CD4-positive, alpha-beta T cell treated with Interleukin-4 for 4 hours (primary cell): Measurements from ENCODE around the gene CLMP.

Experiments
- DNase-seq: peaks from one replicate; pipeline ENCODE4 v3.0.0-alpha.2; 2020

The CLMP gene

DNA sequence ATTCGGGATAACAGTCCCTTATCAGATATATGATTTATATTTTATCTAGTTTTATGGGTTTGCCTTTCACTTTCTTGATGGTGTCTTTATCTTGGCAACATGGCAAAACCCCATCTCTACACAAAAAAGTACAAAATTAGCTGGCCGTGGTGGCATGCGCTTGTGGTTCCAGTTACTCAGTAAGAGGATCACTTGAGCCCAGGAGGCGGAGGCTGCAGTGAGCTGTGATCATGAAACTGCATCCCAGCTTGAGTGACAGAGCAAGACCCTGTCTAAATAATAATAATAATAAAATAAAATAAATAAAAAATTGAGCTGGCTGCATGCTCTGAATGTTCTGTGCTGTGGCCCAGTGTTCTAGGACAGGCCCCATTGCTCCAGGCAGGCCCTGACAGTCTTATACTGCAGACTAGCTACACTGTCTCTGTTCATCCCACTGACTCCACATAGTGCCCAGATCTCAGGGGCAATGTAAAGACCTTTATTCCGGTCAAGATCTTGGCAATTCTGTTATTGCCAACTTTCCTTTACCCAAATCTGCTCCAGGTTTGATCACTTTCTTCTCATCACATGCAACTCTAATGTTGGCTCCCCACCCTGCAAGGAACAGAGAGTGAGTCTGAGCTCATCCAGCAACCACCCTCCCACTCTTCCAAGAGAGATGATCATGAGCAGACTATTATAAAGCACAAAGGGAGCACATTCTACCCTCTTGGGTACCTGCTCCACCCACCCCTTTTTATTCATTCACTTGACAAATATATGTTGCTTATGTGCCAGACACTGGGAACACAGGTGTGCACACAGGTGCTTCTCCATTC, 141.9 kb downstream of the CLMP start:
- DNase-seq: no peak

DNA sequence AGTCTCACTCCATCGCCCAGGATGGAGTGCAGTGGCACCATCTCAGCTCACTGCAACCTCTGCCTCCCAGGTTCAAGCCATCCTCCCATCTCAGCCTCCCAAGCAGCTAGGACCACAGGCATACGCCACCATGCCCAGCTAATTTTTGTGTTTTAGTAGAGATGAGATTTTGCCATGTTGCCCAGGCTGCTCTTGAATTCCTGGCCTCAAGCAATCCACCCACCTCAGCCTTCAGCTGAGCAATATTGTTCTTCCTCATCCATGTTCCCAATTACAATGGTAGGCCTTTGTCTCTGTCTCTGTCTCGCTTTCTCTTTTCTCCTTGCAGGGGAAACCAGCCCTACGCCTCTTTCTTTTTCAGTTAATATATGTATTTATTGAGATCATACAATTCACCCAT, 143.4 kb downstream of the CLMP start:
- DNase-seq: no peak

DNA sequence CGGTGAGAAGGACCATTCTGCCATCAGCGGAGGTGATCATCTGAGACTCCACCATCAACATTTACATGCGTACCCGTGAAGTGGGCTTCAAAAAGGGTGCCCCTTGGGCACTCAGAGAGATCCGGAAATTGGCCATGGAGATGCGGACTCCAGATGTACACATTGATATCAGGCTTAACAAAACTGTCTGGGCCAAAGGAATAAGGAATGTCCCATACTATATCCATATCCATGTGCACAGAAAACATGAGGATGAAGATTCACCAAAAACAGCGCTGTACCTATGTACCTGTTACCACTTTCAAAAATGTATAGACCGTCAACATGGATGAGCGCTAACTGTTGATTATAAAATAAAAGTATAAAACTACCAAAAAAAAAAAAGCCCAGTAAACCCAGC, 143.9 kb downstream of the CLMP start:
- DNase-seq: no peak

DNA sequence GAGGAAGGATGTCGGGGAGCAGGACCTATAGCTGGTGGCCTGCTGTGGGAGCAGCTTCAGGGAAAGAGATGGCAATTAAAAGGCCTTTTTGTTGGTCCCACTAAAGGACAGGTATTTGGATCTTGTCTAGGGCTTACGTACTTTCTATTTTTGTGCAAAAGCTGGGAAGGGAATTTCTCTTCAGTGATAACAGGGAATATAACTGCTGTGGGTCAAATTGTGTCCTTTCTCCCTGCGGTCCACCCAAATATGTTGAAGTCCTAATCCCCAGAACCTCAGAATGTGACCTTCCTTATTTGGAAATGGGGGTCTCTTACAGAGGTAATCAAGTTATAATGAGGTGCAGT, 147.1 kb downstream of the CLMP start:
- DNase-seq: no peak

DNA sequence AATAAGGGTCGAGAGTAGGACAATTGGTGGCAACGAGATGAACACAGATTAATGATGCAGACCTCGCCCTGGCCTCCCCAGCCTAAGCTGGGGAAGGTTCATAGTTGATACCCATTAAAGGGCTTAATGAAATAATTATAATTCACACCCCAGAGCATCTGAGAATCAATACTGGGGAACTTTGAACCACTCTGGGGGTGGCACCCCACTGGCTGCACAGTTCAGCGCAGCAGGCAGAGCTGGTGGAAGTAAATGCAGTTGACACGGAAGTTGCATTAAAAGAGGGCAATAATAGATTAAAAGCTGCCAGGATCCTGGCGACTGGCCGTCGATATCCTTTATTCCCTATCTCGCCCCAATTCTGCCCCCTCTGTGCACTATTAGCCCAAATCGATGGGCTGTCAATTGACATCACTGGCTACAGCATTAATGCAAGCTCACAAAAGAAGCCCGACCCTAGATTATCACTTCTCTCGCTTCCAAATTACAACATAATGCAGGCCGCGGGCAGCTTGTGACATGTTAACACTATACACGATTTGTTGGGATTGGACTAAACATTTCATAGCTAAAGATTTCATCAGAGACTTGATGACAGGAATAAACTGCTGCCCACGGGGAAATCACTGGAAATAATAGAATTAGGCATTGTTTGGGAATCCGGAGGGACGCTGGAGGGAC, 147.6 kb downstream of the CLMP start:
- no peak for DNase-seq

DNA sequence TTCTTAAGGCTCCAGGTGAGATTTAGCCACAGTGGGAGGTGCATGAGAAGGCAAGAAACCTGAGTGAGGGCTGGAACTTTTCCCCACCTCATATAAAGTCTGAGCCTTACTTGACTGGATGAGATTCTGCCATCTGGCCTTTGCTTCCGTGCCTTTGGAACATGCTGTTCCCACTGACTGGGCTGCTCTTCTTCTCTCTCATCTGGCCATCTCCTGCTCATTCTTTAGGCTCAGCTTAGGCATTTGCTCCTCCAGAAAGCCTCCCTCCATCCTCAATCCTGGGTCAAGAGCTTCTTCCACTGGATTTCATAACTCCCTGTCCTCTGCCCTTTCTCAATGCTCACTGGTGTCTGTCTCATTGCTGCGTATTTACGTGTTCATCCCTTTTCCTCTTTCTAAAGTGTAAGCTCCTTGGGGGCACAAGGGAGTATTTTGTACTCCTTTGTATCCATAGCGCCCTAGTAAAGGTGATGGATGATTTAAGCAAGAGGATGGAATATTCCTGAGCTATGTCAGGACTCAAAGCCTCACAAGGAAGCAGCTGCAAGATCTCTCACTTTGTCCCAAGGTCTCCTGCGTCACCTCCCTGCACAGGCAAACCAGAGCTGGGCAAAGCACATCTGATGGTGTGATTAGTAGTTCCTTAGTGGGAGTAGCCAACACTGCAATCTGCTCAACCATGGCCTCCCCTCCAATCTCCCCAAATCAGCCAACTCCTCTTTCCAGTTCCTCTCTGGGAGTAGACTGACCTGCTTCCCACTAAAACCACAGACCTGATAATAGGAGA, 148.4 kb downstream of the CLMP start:
- DNase-seq: no peak

DNA sequence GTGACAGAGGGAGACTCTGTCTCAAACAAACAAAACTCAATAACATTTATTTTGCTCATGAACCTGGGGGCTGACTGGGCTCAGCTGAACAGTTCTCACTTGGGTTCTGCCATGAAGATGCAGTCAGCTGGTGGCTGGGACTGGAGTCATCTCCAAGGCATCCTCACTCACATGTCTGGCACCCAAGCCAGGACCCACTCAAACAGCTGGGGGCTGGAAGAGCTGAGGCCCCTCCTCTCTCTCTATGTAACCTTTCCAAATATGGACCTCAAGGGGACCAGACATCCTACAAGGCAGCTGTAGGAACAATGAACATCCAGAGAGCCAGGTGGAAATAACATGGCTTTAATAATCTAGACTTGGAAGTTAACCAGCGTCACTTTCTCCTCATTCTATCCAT, 149.9 kb downstream of the CLMP start:
- DNase-seq: no peak

DNA sequence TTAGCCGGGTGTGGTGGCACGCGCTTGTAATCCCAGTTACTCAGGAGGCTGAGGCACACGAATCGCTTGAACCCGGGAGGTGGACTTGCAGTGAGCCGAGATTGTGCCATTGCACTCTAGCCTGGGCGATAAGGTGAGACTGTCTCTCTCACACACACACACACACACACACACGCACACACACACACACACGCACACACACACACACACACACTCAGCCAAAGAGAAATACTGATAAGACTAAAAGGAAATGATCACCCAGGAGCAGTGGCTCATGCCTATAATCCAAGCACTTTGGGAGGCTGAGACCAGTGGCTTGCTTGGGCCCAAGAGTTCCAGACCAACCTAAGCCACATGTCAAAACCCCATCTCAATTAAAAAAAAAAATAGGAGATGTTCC, 153.9 kb downstream of the CLMP start:
- DNase-seq: no peak

DNA sequence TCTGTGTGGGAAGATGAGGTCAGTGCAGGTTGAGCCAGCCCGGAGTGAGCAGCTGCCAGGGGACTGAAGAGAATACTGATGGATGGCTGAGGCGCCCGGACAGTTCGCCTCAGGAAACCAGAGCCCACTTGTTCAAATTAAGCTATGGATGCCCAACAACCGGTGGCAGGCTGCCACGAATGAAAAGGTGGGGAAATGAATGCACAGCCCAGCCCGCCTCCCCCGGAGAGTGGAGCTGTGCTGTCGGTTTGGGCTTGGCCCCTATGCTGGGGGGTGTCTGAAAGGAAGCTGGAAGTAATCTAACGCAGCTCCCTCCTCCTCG, 155.0 kb downstream of the CLMP start:
- DNase-seq: no peak

DNA sequence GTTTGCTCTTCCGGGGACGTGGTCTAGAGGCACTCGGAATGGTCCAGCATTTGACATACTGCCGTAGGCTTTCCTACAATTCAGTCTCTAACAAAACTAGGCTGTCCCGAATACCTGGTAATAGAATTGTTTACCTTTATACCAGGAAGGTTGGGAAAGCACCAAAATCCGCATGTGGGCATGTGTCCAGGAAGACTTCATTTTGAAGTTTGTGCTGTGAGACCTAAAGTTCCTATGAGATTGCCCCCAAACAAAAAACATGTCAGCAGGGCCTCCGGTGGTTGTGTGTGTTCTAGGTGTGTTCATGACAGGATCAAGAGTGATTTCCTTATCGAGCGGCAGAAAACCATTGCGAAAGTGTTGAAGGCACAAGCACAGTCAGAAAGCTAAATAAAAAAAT, 159.2 kb downstream of the CLMP start:
- DNase-seq: no peak

DNA sequence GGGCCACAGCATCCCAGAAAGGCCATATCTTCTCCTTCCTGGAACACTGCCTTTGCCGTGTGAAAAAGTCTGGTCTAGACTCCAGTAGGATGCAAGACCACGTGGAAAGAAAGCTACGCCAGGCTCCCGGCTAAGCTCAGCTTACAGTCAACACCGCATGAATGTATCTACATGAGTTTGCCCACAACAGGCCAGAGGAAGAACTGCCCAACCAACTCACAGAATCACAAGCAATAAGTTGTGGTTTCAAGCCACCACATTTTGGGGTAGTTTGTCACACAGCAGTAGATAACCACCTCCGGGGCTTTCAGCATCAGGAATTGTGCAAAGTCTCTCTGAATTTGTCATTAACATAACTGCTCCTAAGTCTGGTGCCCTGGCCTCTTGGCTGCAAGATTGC, 160.5 kb downstream of the CLMP start:
- DNase-seq: no peak

DNA sequence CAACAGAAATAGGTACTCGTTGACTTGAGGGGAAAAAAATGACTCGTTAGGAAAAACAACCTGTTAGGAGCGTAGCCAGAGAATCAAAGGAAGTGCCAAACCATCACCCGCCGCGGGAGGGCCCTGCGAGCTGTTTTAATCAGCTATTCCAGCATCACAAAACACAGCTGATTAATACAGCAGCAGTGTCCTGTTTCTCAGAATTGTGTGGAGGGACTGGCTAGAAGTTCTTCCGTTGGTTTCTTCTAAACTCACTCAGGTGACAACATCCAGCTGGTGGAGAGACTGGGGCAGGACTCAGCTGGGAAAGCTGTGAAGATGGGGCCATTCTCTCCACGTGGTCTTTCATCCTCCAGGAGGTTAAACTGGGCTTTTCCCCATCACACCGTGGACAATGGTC, 161.2 kb downstream of the CLMP start:
- DNase-seq: no peak

DNA sequence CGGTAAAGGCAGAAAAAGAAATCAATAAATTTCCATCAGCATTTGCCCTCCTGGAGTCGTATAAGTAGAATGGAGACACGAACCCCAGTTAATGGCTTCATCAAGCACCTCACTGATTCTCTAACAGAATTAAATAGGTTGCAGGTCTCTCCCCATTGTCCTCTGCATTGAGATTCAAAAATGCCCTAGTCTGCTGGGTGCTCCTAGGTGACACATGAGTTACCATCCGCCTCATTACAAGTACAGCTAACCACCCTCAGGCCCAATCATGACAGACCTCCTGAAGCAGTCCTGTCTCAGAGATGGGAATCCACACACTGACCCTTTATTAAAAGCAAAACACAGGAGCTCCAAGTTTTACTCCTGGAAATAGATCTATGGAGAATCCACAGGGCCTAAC, 164.5 kb downstream of the CLMP start:
- DNase-seq: no peak

DNA sequence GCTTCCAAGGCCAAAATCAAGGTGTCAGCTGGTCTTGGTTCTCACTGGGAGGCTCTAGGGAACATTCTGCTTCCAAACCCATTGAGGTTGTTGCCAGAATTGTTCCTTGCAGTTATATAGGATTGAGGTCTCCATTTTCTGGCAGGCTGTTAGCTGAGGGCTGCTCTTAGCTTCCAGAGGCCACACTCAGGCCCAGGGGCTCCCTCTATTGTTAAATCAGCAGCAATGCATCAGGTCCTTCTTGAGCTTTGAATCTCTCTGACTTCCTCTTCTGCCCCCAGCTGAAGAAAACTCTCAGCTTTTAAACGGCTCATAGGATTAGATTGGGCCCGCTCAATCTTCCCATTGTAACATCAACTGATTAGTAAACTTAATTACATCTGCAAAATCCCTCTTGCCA, 174.1 kb downstream of the CLMP start:
- peak; percentile 40 for DNase-seq
